HUES48 (cell line): ENCODE measurements around the gene KCTD18.

ENCODE experiments used
- H3K27ac ChIP-seq: one replicate; pipeline ENCODE4 v1.7.0; 2013; ENCODE audit warnings: low read depth, low read length, inconsistent platforms
- H3K27me3 ChIP-seq: 2 replicates; pipeline ENCODE4 v1.6.1; 2013; ENCODE audit warnings: mild to moderate bottlenecking, low read length; ENCODE audit not compliant: control insufficient read depth, insufficient read depth
- H3K36me3 ChIP-seq: 2 replicates; pipeline ENCODE4 v1.6.1; 2013; ENCODE audit warnings: low read length; ENCODE audit not compliant: control insufficient read depth, insufficient read depth
- H3K4me1 ChIP-seq: 2 replicates; pipeline ENCODE4 v1.6.1; 2013; ENCODE audit warnings: mild to moderate bottlenecking, low read length; ENCODE audit not compliant: control insufficient read depth, insufficient read depth
- H3K4me3 ChIP-seq: 2 replicates; pipeline ENCODE4 v1.5.1; 2013; ENCODE audit warnings: mild to moderate bottlenecking, low read depth, low read length
- H3K9ac ChIP-seq: 2 replicates; pipeline ENCODE4 v1.6.1; 2013; ENCODE audit warnings: mild to moderate bottlenecking, low read depth, low read length, moderate library complexity
- H3K9me3 ChIP-seq: 2 replicates; pipeline ENCODE4 v1.6.1; 2013; ENCODE audit warnings: low read length; ENCODE audit not compliant: control insufficient read depth, insufficient read depth

Gene KCTD18

GRCh38 chr2:200454927-200455801 lies 54.7 kb downstream of the KCTD18 start:
- H3K27ac ChIP-seq = no peak overlapping the region

GRCh38 chr2:200453853-200454534 lies 55.9 kb downstream of the KCTD18 start:
- Histone ChIP-seq H3K36me3 (peaks cover 29% of the 10 kb centered on the region), H3K4me3 (no peak overlapping the region), H3K4me1 (0 out of 2 replicates have a peak, but pooled peaks cover 7% of the 10 kb centered on the region), H3K27me3 (no peaks in the 10 kb centered on the region), H3K9ac (no peak overlapping the region), H3K9me3 (no peaks in the 10 kb centered on the region), H3K27ac (no peak overlapping the region)

More at GRCh38 chr2:200454927-200455801, 54.7 kb downstream of the KCTD18 start:
- peaks cover 41% of the 10 kb centered on the region for H3K36me3 ChIP-seq
- H3K4me3 ChIP-seq = no peak overlapping the region
- no peaks in the 10 kb centered on the region for H3K27me3 ChIP-seq
- no peaks in the 10 kb centered on the region for H3K9me3 ChIP-seq
- no peak overlapping the region for H3K9ac ChIP-seq
- 0 out of 2 replicates have a peak, but pooled peaks cover 7% of the 10 kb centered on the region for H3K4me1 ChIP-seq

DNA sequence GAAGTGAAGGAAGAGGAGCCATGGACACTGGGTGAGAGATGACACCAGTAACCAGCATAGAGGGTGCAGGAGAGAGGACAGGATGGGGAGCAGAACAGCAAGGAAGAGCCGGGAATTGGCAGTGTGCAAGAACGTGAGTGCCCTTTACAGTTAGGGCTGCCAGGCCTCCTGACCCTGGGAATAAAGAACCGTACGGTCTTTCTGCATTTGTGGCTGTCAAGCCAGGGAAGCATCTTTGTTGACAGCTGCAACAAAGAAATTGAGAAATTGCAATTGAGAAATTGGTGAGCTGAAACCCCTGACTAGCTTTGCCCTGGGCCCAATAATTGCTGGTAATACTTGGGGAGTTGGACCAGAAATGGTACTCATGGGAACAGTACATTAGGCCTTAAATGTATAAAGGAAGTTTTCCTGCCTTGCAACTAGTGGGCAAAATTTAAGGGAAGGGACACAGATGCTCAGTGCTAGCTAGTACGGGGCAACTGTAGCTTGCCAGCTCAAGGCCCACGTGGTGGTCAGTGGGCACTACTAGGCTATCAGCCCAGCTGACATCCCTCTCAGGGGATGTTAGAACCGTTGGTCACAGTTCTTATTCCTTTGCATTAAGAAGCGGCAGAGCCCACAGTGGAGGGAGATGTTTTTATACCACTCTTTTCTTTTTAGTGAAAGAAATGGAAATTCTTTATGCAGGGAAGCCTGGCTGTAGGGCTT lies 56.6 kb downstream of the KCTD18 start:
- H3K27ac ChIP-seq = no peak overlapping the region
- H3K9ac ChIP-seq = no peak overlapping the region
- H3K27me3 ChIP-seq = no peaks in the 10 kb centered on the region
- no peaks in the 10 kb centered on the region for H3K9me3 ChIP-seq
- peaks cover 34% of the 10 kb centered on the region for H3K36me3 ChIP-seq
- H3K4me1 ChIP-seq = 0 out of 2 replicates have a peak, but pooled peaks cover 7% of the 10 kb centered on the region
- no peak overlapping the region for H3K4me3 ChIP-seq

- Histone ChIP-seq H3K27ac (no peak overlapping the region), H3K4me3 (no peak overlapping the region), H3K27me3 (no peaks in the 10 kb centered on the region), H3K36me3 (peaks cover 30% of the 10 kb centered on the region), H3K4me1 (0 out of 2 replicates have a peak, but pooled peaks cover 7% of the 10 kb centered on the region), H3K9me3 (no peaks in the 10 kb centered on the region), H3K9ac (no peak overlapping the region)
Measured at GRCh38 chr2:200452377-200452776, 57.5 kb downstream of the KCTD18 start.

GRCh38 chr2:200451511-200451910 lies 58.4 kb downstream of the KCTD18 start:
- no peaks in the 10 kb centered on the region for H3K9me3 ChIP-seq
- H3K27ac ChIP-seq = no peak overlapping the region
- H3K9ac ChIP-seq = no peak overlapping the region
- no peaks in the 10 kb centered on the region for H3K27me3 ChIP-seq
- no peak overlapping the region for H3K4me3 ChIP-seq
- 0 out of 2 replicates have a peak, but pooled peaks cover 7% of the 10 kb centered on the region for H3K4me1 ChIP-seq
- H3K36me3 ChIP-seq = peaks cover 39% of the 10 kb centered on the region

- Histone ChIP-seq H3K27me3 (no peaks in the 10 kb centered on the region), H3K4me3 (no peak overlapping the region), H3K9me3 (no peaks in the 10 kb centered on the region), H3K4me1 (0 out of 2 replicates have a peak, but pooled peaks cover 7% of the 10 kb centered on the region), H3K36me3 (peaks cover 39% of the 10 kb centered on the region), H3K9ac (no peak overlapping the region), H3K27ac (no peak overlapping the region)
Measured at GRCh38 chr2:200450288-200450687, 59.6 kb downstream of the KCTD18 start.

DNA sequence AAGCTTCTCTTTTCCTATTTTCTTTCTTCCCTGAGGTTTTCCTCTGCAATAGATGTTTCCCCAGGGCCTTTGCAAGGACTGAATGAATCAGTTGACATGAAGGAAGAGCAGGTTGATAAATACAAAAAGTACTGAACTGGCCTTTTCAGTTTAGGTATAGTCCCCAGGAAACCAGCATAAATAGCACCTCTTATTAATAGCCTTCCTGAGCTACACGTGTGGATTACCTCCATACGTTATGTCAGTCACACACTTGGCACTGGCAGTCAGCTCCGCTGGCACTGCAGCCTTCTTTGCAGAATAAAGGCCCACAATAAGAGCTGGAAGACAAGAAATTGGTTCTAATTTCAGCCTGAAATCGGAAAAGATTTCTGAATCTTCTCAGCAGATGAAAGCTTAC lies 60.7 kb downstream of the KCTD18 start:
- H3K4me1 ChIP-seq = 0 out of 2 replicates have a peak, but pooled peaks cover 7% of the 10 kb centered on the region
- H3K9ac ChIP-seq = no peak overlapping the region
- no peaks in the 10 kb centered on the region for H3K9me3 ChIP-seq
- H3K27me3 ChIP-seq = no peaks in the 10 kb centered on the region
- peaks cover 40% of the 10 kb centered on the region for H3K36me3 ChIP-seq
- H3K27ac ChIP-seq = no peak overlapping the region
- no peak overlapping the region for H3K4me3 ChIP-seq

- Histone ChIP-seq H3K9ac (no peak overlapping the region), H3K9me3 (no peaks in the 10 kb centered on the region), H3K27ac (no peak overlapping the region), H3K36me3 (peaks cover 46% of the 10 kb centered on the region), H3K4me3 (no peak overlapping the region), H3K4me1 (0 out of 2 replicates have a peak, but pooled peaks cover under 1% of the 10 kb centered on the region), H3K27me3 (no peaks in the 10 kb centered on the region)
Measured at GRCh38 chr2:200448455-200448854, 61.4 kb downstream of the KCTD18 start.

DNA sequence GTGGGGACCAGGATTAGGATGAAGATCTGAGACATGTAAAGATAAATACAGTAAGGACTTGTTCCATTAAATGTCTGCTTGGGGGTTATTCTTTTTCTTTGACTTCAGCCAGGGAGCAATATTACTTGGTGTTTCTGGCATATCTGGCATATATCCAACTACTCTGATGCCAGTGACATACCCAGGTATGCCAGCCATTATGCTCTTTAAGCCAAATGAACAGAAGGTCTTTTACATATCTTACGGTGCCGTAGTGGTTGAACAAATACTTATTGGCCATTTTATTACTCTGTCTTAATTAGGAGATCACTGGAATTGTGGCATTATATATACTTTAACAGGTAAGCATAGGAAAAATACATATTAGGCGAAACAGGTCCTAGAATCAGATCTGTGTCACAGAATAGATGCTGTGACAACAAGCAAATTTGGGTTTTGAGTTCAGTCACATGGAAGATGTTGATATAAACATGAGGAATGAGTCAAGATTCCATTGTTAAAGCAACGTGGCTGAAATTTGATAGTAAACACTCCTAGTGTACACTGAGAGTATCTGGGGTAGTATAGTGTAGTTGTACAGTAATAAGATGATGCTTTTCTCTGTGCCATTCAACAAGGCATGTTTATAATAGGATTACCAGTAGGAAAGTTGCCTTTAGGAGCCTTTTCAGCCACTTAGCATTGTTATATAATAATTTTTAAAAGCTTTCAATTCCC lies 62.6 kb downstream of the KCTD18 start:
- no peaks in the 10 kb centered on the region for H3K9me3 ChIP-seq
- H3K4me1 ChIP-seq = no peaks in the 10 kb centered on the region
- no peak overlapping the region for H3K27ac ChIP-seq
- H3K27me3 ChIP-seq = no peaks in the 10 kb centered on the region
- H3K4me3 ChIP-seq = no peak overlapping the region
- peaks cover 56% of the 10 kb centered on the region for H3K36me3 ChIP-seq
- H3K9ac ChIP-seq = no peak overlapping the region

DNA sequence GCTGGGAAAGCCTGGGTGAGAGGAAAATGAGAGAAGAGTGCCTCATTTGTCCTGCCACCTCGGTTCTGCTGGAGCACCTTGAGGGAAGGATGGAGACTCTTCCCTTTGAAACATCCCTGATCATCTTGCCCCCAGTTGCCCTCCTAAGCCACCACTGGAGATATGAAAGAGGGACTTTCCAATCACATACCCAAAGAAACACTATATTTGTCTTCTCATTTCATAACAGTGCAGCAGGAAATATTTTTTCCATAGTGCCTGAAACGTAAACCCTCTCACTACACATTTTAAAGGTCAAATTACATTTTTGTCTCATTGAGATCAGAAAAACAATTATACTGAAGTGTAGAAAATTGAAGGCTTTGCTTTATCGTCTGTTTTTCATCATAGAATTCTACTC lies 63.3 kb downstream of the KCTD18 start:
- Histone ChIP-seq H3K27ac (no peak overlapping the region), H3K4me1 (no peaks in the 10 kb centered on the region), H3K9ac (no peak overlapping the region), H3K27me3 (no peaks in the 10 kb centered on the region), H3K36me3 (peaks cover 63% of the 10 kb centered on the region), H3K9me3 (no peaks in the 10 kb centered on the region), H3K4me3 (no peak overlapping the region)
